GM12878 (cell line): ENCODE measurements around the gene ARHGAP6. TPM values are rescaled to one million over a fixed set of nuclear protein-coding genes. Genes with fewer than 3 reads are reported as not detected.

ENCODE experiments used
- ATAC-seq: fragments of 200-7000 bp; cut with Tn5 transposase; 3 replicates; pipeline ENCODE4 v1.9.1; 2020; ENCODE audit warnings: mild to moderate bottlenecking, moderate library complexity
- BruUV-seq: library from RNA; stranded (reverse); fragments of 400-500 nt; replicated peaks from 2 replicates; lab custom pipeline; 2021; lab: Mats Ljungman, UMichigan
- CTCF ChIA-PET: fragments of 300-600 bp; sonication (Branson Sonifier 250); formaldehyde crosslinking; extraction: SDS; loops from one replicate; lab custom pipeline; 2021; ENCODE audit warnings: inconsistent platforms; lab: Yijun Ruan, JAX
- POLR2A ChIA-PET: fragments of 350-600 bp; formaldehyde crosslinking; extraction: SDS; loops from one replicate; lab custom pipeline; 2021; ENCODE audit warnings: inconsistent platforms; lab: Charles Lee
- RAD21 ChIA-PET: fragments of 300-600 bp; sonication (Branson Sonifier 250); formaldehyde crosslinking; loops from one replicate; lab custom pipeline; 2023; ENCODE audit warnings: antibody characterized with exemption; ENCODE audit not compliant: unreplicated experiment; lab: Charles Lee
- SMC1A ChIA-PET: fragments of 300-600 bp; sonication (Branson Sonifier 250); formaldehyde crosslinking; loops from one replicate; lab custom pipeline; 2023; ENCODE audit not compliant: unreplicated experiment, uncharacterized antibody; lab: Charles Lee
- DNase-seq: peaks from one replicate; pipeline ENCODE4 v3.0.0-alpha.2; 2011; ENCODE audit warnings: low read depth, low spot score
- FAIRE-seq: peaks from 3 replicates; lab custom pipeline; 2011; peaks lifted over from hg19 to GRCh38; lab: Jason Lieb, UNC
- H2AFZ ChIP-seq: 2 replicates; pipeline ENCODE4 v1.6.0; 2011; ENCODE audit warnings: low read depth, low read length, control low read depth; ENCODE audit not compliant: control insufficient read depth
- H3K27ac ChIP-seq: 2 replicates; pipeline ENCODE4 v1.5.1; 2011; ENCODE audit warnings: control low read depth; ENCODE audit not compliant: control insufficient read depth, insufficient read depth
- H3K27me3 ChIP-seq, 2 experiments: replicated peaks in 1 of 2; 2 replicates each; pipeline versions ENCODE4 v1.6.0 to v1.6.1; 2011; ENCODE audit warnings: low read length in 1 of 2; ENCODE audit not compliant: control insufficient read depth in 2 of 2, insufficient read depth in 2 of 2
- H3K36me3 ChIP-seq, 2 experiments: 2 replicates each; pipeline ENCODE4 v1.5.1; 2011; ENCODE audit warnings: low read length in 1 of 2; ENCODE audit not compliant: control insufficient read depth in 2 of 2, insufficient read depth in 2 of 2
- H3K4me1 ChIP-seq: 2 replicates; pipeline ENCODE4 v1.6.1; 2011; ENCODE audit warnings: mild to moderate bottlenecking, low read length, moderate library complexity, mixed read lengths; ENCODE audit not compliant: control insufficient read depth, insufficient read depth
- H3K4me2 ChIP-seq: 2 replicates; pipeline ENCODE4 v1.6.0; 2011; ENCODE audit warnings: control low read depth; ENCODE audit not compliant: control insufficient read depth, insufficient read depth
- H3K4me3 ChIP-seq: fragments of 200-600 bp; sonication (generic); 2 replicates; pipeline ENCODE4 v1.5.1; 2016
- H3K79me2 ChIP-seq: 2 replicates; pipeline ENCODE4 v1.6.0; 2011; ENCODE audit warnings: low read length; ENCODE audit not compliant: control insufficient read depth, insufficient read depth
- H3K9ac ChIP-seq: 2 replicates; pipeline ENCODE4 v1.8.0; 2011; ENCODE audit warnings: low read length, control low read depth, mixed read lengths; ENCODE audit not compliant: control insufficient read depth, insufficient read depth
- H3K9me3 ChIP-seq: replicated peaks from 3 replicates; pipeline ENCODE4 v1.5.1; 2011; ENCODE audit warnings: mild to moderate bottlenecking, low read length; ENCODE audit not compliant: control insufficient read depth, insufficient read depth
- H4K20me1 ChIP-seq: 2 replicates; pipeline ENCODE4 v1.6.0; 2011; ENCODE audit not compliant: control insufficient read depth, insufficient read depth
- BMI1 ChIP-seq: fragments of 450-650 bp; IDR thresholded peaks from 2 replicates; pipeline ENCODE4 v1.6.1; 2016; ENCODE audit warnings: mild to moderate bottlenecking, moderate library complexity, borderline replicate concordance
- E4F1 ChIP-seq: fragments of 450-650 bp; IDR thresholded peaks from 2 replicates; pipeline ENCODE4 v1.6.1; 2018; ENCODE audit warnings: borderline replicate concordance, mild to moderate bottlenecking; ENCODE audit not compliant: partially characterized antibody
- IKZF1 ChIP-seq: fragments of 450-650 bp; conservative IDR thresholded peaks from 2 replicates; pipeline ENCODE4 v1.6.1; 2017; ENCODE audit warnings: antibody characterized with exemption, mild to moderate bottlenecking
- JUNB ChIP-seq: IDR thresholded peaks from 2 replicates; pipeline ENCODE4 v1.6.1; 2016; ENCODE audit warnings: antibody characterized with exemption, mild to moderate bottlenecking
- MXI1 ChIP-seq: fragments of 150-350 bp; IDR thresholded peaks from 2 replicates; pipeline ENCODE4 v1.6.1; 2011; ENCODE audit warnings: low read depth, mild to moderate bottlenecking, inconsistent platforms, low read length, improper control_type of control experiment
- POLR2AphosphoS5 ChIP-seq: IDR thresholded peaks from 2 replicates; pipeline ENCODE4 v1.6.1; 2011; ENCODE audit warnings: mild to moderate bottlenecking, low read length, inconsistent platforms
- POU2F2 ChIP-seq: IDR thresholded peaks from 3 replicates; pipeline ENCODE4 v1.6.1; 2011; ENCODE audit warnings: low read depth, mild to moderate bottlenecking, low read length, borderline replicate concordance
- YBX1 ChIP-seq: fragments of 450-650 bp; IDR thresholded peaks from 2 replicates; pipeline ENCODE4 v1.6.1; 2016; ENCODE audit warnings: antibody characterized with exemption
- ZSCAN29 ChIP-seq: fragments of 450-650 bp; IDR thresholded peaks from 2 replicates; pipeline ENCODE4 v1.6.1; 2017; ENCODE audit warnings: mild to moderate bottlenecking, moderate library complexity
- WGBS: methylation state at CpG from one replicate; pipeline ENCODE4 v1.1.6; 2016; ENCODE audit warnings: low lambda C conversion rate; ENCODE audit not compliant: insufficient replicate concordance, insufficient coverage; ENCODE audit errors: missing lambda C conversion rate; 5-methylcytosine and 5-hydroxymethylcytosine counted together
- in situ Hi-C: fragments of 300-500 bp; cut with MboI; formaldehyde crosslinking; loops from 9 replicates; pipeline ENCODE4 v1.14.3; 2018; ENCODE audit warnings: mixed read lengths
- intact Hi-C: fragments of 100-400 bp; cut with micrococcal nuclease; formaldehyde crosslinking; loops from one replicate; pipeline ENCODE4 v1.14.2; 2022; ENCODE audit not compliant: unreplicated experiment
- polyA plus RNA-seq, 11 experiments: library from polyadenylated mRNA; depleted of rRNA in 4 of 11; unstranded in 6 of 11; stranded (reverse) in 5 of 11; fragments of >200 nt; fragmentation: Nextera tagmentation in 4 of 11; fragmentation: Illumina TruSeq in 1 of 11; extraction: Ambion mirVana in 4 of 11; extraction: Trizol in 1 of 11; gene quantifications; 1 replicate in 1 of 11; 2 replicates in 10 of 11; pipeline versions ENCODE4 v1.2.1 to v1.2.3, GENCODE V29; 2011 to 2016; ENCODE audit warnings: inconsistent platforms in 2 of 11, missing spikeins in 2 of 11, low read depth in 1 of 11
- total RNA-seq, 4 experiments: library from RNA; depleted of rRNA in 3 of 4; stranded (reverse); fragments of >200 nt in 3 of 4; fragmentation: Illumina TruSeq in 1 of 4; extraction: Trizol in 1 of 4; gene quantifications; 2 replicates each; pipeline versions ENCODE4 v1.2.1 to v1.2.3, GENCODE V29; 2013 to 2021

ARHGAP6 gene
- total and polyA plus RNA-seq, 10 of the 15 experiments (the other 5 are each of a cell fraction or from before 2014, with no cell fraction given), result 0.20 to 1.8 (median 0.76) TPM

- no peak for TF ChIP-seq MXI1
- TF ChIP-seq YBX1, result no peak
- TF ChIP-seq POLR2AphosphoS5, result no peak
- TF ChIP-seq BMI1, result no peak
- TF ChIP-seq POU2F2, result no peak
- TF ChIP-seq E4F1, result no peak
- TF ChIP-seq IKZF1, result no peak
Observed at GRCh38 chrX:11105080-11105479, 560.6 kb downstream of the ARHGAP6 start (continued).

DNA sequence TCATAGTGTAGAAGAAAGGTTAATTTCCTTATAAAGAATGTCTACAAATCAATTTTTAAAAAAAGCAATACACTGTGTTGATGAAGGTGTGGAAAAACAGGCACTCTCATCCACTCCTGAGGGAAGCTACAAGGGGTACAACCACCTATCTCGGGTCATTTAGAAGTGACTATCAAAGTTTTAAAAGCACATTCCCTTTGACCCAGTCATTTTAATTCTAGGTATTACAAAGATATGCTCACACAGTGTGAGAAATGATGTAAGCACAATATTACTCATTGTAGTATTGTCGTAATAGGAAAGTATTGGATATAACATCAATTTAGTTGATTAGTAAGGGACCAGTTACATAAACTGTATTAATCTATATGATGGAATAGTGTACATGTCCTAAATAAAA is 562.0 kb downstream of the ARHGAP6 start:
- no TSS peak for BruUV-seq
- ChIA-PET POLR2A (no interaction called here), RAD21 (no interaction called here), CTCF (interaction anchor here (1.2 kb wide), 1 partner anchor 17 kb away, joined by 4 read pairs; no protein-coding TSS in a partner anchor), SMC1A (no interaction called here)
- FAIRE-seq (no peak), DNase-seq (no peak), ATAC-seq (peak; percentile 56)
- TF ChIP-seq JUNB (peak; percentile 60), ZSCAN29 (no peak)
- intact Hi-C loops, result no loop called here
- H3K9me3 ChIP-seq, result no peaks in the 10 kb centered on the region
- in situ Hi-C loops, result loop anchor here (25.0 kb wide), 1 partner anchor 1116 kb away; no protein-coding TSS in a partner anchor
- no peaks in the 10 kb centered on the region for H3K4me1 ChIP-seq
- no peaks in the 10 kb centered on the region for H4K20me1 ChIP-seq
- no peak overlapping the region for H3K27ac ChIP-seq
- no peak overlapping the region for H3K4me3 ChIP-seq
- no peak overlapping the region for H3K4me2 ChIP-seq
- no peaks in the 10 kb centered on the region for H3K79me2 ChIP-seq
- no peaks in the 10 kb centered on the region for H3K36me3 ChIP-seq
- H2AFZ ChIP-seq, result no peak overlapping the region
- WGBS, result 0% methylated on average over 2 of the region's 2 CpGs
- H3K27me3 ChIP-seq, result no peaks in the 10 kb centered on the region
- no peak overlapping the region for H3K9ac ChIP-seq
